SK-N-SH treated with all-trans-retinoic acid at 6 μM for 48 hours (cell line): ENCODE data around the gene CDH4.

ENCODE experiments used
- CREB5 ChIP-seq: fragments of 250-450 bp; sonication (Bioruptor Pico); IDR thresholded peaks from 2 replicates; pipeline ENCODE4 v1.5.1; 2020; ENCODE audit warnings: low read depth, mild to moderate bottlenecking, moderate library complexity
- RARB ChIP-seq: fragments of 250-450 bp; sonication (Bioruptor Pico); IDR thresholded peaks from 2 replicates; pipeline ENCODE4 v1.8.0; 2021; ENCODE audit warnings: mild to moderate bottlenecking, moderate library complexity

DNA sequence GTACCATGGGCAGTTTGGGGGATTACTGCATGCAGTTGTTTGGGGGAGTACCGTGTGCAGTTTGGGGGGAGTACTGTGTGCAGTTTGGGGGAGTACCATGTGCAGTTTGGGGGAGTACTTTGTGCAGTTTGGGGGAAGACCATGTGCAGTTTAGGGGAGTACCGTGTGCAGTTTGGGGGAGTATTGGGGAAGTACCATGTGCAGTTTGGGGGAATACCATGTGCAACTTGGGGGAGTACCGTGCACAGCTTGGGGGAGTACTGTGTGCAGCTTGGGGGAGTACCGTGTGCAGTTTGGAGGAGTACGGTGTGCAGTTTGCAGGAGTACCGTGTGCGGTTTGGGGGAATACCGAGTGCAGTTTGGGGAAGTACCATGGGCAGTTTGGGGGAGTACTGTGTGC is 22.3 kb downstream of the CDH4 start:
- TF ChIP-seq CREB5 (CRISPR knock-in tag) (no peak), RARB (CRISPR knock-in tag) (no peak)
